Forelimb muscle (tissue), 1 donor: ENCODE results near the gene SYPL1. TPM values are rescaled to one million over a fixed set of nuclear protein-coding genes. Genes with fewer than 3 reads are reported as not detected.

Experiments used
- DNase-seq: peaks from one replicate; pipeline ENCODE4 v3.0.0-alpha.2; 2013; ENCODE audit warnings: low read depth
- polyA plus RNA-seq: library from polyadenylated mRNA; unstranded; fragments of 120-200 nt; gene quantifications from one replicate; pipeline ENCODE4 v1.2.1, GENCODE V29; 2013; ENCODE audit not compliant: insufficient read length

The SYPL1 gene
- polyA plus RNA-seq, 1 donor: 64.1 TPM

DNA sequence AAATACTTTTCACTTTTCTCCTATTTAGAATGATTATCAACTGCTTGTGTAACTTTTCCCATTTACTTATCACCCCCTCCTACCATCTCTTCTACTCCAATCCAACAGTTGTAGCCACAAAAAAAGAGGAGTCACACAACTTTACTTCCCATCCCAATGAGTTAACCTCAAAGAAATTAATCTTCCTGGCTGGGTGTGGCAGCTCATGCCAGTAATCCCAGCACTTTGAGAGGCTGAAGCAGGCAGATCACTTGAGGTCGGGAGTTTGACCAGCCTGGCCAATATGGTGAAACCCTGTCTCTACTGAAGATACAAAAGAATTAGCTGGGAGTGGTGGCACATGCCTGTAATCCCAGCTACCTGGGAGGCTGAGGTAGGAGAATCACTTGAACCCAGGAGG lies 19.9 kb downstream of the SYPL1 start:
- no peak for DNase-seq

- no peak for DNase-seq
Measured at GRCh38 chr7:106089647-106090046, 22.5 kb downstream of the SYPL1 start.

DNA sequence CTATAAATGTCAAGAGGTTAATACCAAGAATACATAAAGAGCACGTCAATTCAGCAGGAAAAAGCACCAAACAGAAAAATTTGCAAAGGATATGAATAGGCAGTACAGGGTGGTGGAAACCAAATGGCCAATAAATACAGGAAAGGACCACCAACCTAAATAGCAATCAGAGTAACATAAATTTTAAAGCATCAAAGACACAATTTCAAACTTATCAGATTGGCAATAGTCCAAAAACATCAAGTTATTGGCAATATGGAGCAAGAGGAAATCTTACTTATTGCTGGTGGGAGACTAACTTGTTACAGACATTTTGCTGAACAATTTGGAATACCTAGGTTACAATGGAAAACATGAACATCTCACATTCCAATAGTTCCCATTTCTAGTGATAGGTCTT lies 24.1 kb downstream of the SYPL1 start:
- DNase-seq: no peak

DNA sequence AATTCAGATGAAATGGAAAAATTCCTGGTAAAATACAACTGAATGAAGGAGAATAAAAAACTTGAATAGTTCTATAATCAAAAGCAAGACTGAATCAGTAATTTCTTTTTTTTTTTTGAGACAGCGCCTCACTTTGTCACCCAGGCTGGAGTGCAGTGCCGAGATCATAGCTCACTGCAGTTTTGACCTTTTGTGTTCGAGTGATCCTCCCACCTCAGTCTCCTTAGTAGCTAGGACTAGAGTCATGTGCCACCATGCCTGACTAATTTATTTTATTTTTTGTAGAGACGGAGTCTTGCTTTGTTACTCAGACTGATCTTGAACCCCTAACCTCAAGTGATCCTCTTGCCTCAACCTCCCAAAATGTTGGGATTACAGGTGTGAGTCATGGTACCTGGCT lies 26.1 kb downstream of the SYPL1 start:
- no peak for DNase-seq

DNA sequence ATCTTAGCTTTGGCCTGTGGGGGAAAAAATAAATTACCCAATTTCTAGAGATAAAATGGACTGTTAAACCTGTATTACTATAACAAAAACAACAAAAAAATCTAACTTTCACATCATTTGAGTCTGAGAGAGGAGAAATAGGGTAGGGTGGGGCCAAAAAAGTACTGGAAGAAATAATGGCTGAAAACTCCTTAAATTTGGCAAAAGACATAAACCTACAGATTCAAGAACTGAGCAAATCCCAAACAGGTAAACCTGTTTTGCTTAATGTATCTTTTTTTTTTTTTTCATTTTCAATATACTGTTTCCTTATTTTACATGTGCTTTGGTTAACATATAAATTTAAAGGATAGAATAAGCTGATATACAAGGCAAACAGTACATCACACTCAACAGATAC lies 27.1 kb downstream of the SYPL1 start:
- DNase-seq: no peak

DNA sequence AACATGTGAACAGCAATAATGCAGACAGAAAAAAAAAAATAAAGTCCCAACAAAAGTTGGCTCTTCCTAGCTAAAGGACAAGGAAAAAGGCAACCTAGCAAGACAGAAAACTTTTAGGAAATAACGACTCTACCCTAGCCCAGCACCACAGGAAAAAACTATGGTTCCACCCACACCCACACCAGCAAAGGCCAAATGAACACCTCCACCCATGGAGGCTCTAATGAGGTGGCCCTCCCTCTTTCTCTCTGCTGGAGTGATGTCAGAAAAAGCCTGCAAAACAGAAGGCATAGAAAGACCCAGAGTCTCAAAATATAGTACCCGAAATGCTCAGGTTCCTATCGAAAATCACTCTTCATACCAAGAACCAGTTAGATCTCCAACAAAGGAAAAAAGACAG lies 28.4 kb downstream of the SYPL1 start:
- DNase-seq: no peak

- no peak for DNase-seq
Measured at GRCh38 chr7:106082087-106082854, 29.8 kb downstream of the SYPL1 start.

DNA sequence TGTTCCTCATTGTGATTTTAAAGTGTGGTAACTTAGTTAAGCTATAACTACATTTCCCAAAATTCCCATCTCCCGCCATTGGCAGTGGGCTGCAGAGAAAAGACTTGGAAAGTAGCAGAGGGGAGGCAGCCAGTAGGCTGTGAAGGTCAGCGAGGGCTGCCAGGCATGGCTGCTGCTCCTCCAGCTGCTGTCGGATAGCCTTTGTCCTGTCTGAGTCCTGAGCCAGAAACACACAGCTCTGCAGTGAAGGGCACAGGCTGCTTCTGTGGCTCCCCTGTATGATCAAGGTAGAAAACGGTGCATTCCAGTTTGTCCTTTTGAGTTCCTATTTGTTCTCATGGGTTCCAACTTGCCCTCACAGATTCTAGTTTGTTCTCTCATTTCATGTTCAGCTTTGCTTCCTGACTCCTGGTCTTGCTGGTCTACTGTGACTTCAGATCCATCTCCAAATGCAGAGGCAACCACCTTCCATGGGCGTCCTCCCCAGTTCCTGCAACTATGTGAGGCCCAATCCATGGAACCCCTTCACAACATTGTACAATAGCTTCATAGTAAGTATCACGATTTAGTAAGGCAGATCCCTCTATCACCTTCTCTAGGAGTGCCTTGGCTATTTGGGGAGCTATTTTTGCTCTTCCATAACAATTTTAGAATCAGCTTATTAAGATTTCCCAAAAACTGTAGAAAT lies 31.7 kb downstream of the SYPL1 start:
- DNase-seq: no peak

DNA sequence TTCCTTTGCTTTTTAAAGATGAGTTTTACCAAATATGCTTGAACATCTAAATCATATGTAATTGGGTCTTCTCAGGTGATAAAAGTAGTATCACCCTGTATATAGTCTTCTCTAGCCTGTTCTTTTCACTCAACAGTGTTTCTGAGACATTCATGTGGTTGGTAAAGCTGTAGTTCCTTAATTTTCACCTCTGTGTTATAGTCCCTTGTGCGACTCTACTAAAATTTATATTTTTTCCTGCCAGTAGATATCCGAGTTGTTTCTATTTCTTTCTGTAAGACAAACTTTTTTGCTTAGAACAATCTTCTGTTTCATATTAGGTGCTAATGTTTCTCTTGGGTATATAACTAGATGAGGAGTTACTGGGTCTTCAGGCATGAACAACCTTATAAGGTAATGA lies 35.6 kb downstream of the SYPL1 start:
- no peak for DNase-seq

GRCh38 chr7:106075937-106076336 lies 36.2 kb downstream of the SYPL1 start:
- no peak for DNase-seq

DNA sequence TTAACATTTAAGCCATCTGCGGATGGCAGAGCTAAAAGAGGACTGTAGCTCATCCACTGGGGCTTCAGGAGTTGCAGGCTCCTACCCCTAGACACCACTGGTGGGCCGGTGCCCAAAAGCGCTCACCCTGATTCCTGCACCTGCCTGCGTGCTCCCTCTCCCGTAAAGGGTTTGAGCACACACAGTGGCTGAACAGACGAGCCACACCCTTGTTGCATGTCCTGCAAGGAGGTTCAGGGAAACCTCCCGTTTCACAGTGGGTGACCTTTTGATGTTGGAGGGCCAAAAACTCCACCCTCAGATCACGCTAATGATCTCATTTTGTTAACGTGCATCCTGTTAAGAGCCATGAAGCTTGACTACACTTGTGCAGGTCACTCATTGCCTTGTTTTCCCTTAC lies 37.9 kb downstream of the SYPL1 start:
- no peak for DNase-seq

- no peak for DNase-seq
Measured at GRCh38 chr7:106073701-106074100, 38.4 kb downstream of the SYPL1 start.

GRCh38 chr7:106072715-106073091 lies 39.4 kb downstream of the SYPL1 start:
- no peak for DNase-seq

GRCh38 chr7:106071999-106072714 lies 40.0 kb downstream of the SYPL1 start:
- DNase-seq: no peak

GRCh38 chr7:106071356-106071998 lies 40.6 kb downstream of the SYPL1 start:
- no peak for DNase-seq

GRCh38 chr7:106070567-106071254 lies 41.4 kb downstream of the SYPL1 start:
- DNase-seq: no peak

DNA sequence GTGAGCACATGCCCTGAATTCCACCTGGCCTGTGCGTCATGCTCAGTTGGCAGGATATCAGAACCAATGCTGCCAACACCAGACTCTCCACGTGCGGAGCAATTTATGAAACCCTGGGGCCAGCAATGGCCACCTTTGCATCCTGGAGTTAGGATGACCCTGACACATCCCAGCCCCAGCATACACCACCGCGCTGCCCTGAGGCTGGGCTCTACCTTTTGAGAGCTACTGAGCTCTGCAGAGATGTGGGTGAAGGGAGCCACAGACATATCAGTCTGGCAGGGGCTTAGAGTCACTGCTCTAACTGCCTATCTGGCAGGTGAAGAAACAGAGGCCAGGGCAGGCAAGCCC lies 41.9 kb downstream of the SYPL1 start:
- no peak for DNase-seq

- DNase-seq: no peak
Measured at GRCh38 chr7:106069471-106070200, 42.5 kb downstream of the SYPL1 start.

DNA sequence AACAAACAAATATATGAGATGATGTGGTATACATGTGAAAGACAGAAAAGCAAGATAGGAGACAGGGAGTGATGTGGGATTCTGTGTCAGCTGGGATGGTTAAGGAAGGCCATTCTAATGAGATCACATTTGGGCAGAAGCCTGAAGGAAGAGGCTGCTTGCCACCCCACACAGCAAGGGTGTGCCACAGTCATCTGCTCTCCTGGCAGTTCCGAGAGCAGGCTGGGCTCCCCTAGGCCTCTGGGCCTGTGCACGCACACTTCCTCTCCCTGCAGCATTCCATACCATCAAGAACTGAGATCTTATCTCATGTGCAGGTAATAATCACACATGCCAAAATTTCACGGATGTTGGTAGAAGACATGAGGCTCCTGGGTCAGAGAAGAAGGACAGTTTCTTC lies 43.1 kb downstream of the SYPL1 start:
- no peak for DNase-seq

- no peak for DNase-seq
Measured at GRCh38 chr7:106068538-106068961, 43.6 kb downstream of the SYPL1 start.

DNA sequence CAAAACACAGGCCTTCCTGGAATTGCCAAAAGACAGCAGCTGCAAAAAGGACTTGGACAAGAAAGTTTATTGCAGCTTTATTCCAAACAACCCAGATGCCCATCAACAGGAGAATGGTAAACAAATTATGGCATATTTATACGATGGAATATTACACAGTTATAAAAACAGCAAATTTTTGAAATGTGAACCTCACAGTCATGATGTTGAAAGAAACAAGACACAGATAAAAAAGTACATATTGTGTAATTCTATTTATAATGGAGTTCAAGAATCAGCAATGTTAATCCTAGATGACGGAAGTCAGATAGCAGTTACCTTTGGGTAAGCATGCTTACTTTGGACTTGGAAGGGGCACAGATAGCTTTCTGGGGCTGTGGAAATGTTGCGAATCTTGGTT lies 44.4 kb downstream of the SYPL1 start:
- no peak for DNase-seq
